ENCODE results near the gene TMPRSS6.

DNA sequence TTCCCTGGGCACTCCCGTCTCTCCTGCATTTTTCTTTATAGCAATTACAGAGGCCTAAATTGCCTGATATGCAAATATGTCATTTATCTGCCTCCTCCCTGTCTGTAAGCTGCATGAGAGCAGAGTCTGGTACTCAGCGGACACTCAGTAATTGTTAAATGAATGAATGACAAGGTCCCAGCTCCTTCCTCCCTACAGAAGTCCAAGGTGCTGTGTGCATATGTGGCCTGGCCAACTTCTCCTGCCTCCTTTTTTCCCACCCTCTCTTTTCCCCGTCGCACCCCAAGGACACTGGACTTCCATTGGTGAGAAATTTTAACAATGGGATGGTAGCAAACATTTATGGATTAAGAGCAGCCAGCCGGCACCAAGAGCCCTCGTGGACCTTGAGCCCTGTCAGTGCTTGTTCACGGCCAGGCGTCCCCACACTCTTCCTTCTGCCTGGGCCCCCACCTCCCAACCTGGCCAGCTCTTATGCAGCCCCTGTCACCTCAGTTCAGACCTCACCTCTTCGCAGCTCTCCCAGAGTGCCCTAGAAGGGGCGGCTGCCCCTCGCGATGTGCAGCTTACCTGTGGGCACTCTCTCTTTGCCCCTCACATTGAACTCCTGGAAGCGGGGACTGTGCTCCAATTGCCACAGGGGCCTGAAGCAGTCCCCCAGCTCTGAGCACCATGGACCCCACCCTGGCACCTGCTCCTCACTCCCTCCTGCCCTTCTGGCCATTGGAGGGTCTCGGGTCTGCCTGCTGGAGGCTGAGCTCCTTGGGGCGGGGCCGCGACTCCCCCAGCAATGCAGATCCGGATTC lies 1.5 kb downstream of the TMPRSS6 start:
- TF ChIP-seq, protein P1, sequence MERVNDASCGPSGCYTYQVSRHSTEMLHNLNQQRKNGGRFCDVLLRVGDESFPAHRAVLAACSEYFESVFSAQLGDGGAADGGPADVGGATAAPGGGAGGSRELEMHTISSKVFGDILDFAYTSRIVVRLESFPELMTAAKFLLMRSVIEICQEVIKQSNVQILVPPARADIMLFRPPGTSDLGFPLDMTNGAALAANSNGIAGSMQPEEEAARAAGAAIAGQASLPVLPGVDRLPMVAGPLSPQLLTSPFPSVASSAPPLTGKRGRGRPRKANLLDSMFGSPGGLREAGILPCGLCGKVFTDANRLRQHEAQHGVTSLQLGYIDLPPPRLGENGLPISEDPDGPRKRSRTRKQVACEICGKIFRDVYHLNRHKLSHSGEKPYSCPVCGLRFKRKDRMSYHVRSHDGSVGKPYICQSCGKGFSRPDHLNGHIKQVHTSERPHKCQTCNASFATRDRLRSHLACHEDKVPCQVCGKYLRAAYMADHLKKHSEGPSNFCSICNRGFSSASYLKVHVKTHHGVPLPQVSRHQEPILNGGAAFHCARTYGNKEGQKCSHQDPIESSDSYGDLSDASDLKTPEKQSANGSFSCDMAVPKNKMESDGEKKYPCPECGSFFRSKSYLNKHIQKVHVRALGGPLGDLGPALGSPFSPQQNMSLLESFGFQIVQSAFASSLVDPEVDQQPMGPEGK (CRISPR knock-in tag; IDR thresholded peaks at IDR 0.05) = peak; percentile 86
- TF ChIP-seq FOXM1 (CRISPR knock-in tag; IDR thresholded peaks at IDR 0.05) = no peak
